HepG2 (cell line): ENCODE measurements around the gene COBLL1. TPM values are rescaled to one million over a fixed set of nuclear protein-coding genes. Genes with fewer than 3 reads are reported as not detected.

Source experiments
- JUNB ChIP-seq: sonication (generic); formaldehyde crosslinking; IDR thresholded peaks from 2 replicates; pipeline ENCODE4 v1.8.0; 2022; ENCODE audit warnings: missing genetic modification reagents, mild to moderate bottlenecking, borderline replicate concordance
- MAFF ChIP-seq: IDR thresholded peaks from 2 replicates; pipeline ENCODE4 v1.6.1; 2011; ENCODE audit warnings: low read depth, low read length, improper control_type of control experiment
- MED8 ChIP-seq: sonication (generic); formaldehyde crosslinking; IDR thresholded peaks from 2 replicates; pipeline ENCODE4 v1.8.1; 2023; ENCODE audit warnings: mild to moderate bottlenecking, missing genetic modification reagents; ENCODE audit not compliant: insufficient replicate concordance
- ZNF567 ChIP-seq: sonication (generic); formaldehyde crosslinking; IDR thresholded peaks from 2 replicates; pipeline ENCODE4 v1.8.1; 2023; ENCODE audit warnings: mild to moderate bottlenecking, missing genetic modification reagents, borderline replicate concordance
- polyA plus RNA-seq, 8 experiments: library from polyadenylated mRNA; depleted of rRNA in 3 of 8; stranded (reverse) in 7 of 8; unstranded in 1 of 8; fragments of >200 nt; fragmentation: Illumina TruSeq in 4 of 8; extraction: Trizol in 4 of 8; gene quantifications; 2 replicates each; pipeline versions ENCODE4 v1.2.1 to v1.2.3, GENCODE V29; 2011 to 2016; ENCODE audit warnings: low read depth in 4 of 8, missing spikeins in 1 of 8, mixed read lengths in 1 of 8; ENCODE audit not compliant: insufficient read depth in 1 of 8
- total RNA-seq, 5 experiments: library from RNA; depleted of rRNA; stranded (reverse); fragments of >200 nt; fragmentation: Illumina TruSeq; extraction: Trizol; gene quantifications; 2 replicates each; pipeline ENCODE4 v1.2.3, GENCODE V29; 2016; ENCODE audit warnings: low read depth in 1 of 5
- TF ChIP-seq, protein P1 (sequence below): IDR thresholded peaks from 2 replicates; pipeline ENCODE4 v1.4.0; 2020; ENCODE audit warnings: mild to moderate bottlenecking, missing genetic modification reagents
- TF ChIP-seq, protein P2 (sequence below): sonication (generic); formaldehyde crosslinking; IDR thresholded peaks from 2 replicates; pipeline ENCODE4 v1.5.0; 2020; ENCODE audit warnings: missing genetic modification reagents
- TF ChIP-seq, protein P3 (sequence below): sonication (generic); formaldehyde crosslinking; IDR thresholded peaks from 2 replicates; pipeline ENCODE4 v1.5.0; 2020; ENCODE audit warnings: missing genetic modification reagents, mild to moderate bottlenecking, borderline replicate concordance
- TF ChIP-seq, protein P4 (sequence below): sonication (generic); formaldehyde crosslinking; IDR thresholded peaks from 2 replicates; pipeline ENCODE4 v1.5.1; 2020; ENCODE audit warnings: mild to moderate bottlenecking, missing genetic modification reagents, borderline replicate concordance
- TF ChIP-seq, protein P5 (sequence below): sonication (generic); formaldehyde crosslinking; IDR thresholded peaks from 2 replicates; pipeline ENCODE4 v1.4.0; 2020; ENCODE audit warnings: missing genetic modification reagents
- TF ChIP-seq, protein P6 (sequence below): sonication (generic); formaldehyde crosslinking; IDR thresholded peaks from 2 replicates; pipeline ENCODE4 v1.5.0; 2020; ENCODE audit warnings: mild to moderate bottlenecking, missing genetic modification reagents

COBLL1 gene
- total and polyA plus RNA-seq, 2 of the 13 experiments (the other 11 are each of a cell fraction or from before 2014, with no cell fraction given), result 32.6 to 86.8 TPM

DNA sequence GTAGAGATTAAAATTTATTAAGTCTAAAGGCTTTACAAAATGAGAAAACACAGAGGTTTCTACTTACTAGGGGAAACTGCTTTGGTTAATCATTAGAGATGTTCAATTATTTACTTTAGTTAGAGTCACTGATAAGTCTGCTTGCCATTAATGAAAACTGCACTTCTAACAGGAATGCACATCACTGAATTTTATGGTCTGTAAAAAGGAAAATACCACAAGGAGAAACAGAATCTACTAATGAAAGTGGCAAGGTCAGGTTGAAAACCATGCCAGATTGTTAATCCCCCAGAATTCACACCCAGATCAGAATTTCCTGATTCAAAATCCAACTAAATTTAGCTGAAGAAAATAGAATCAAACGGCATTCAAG, 129.9 kb downstream of the COBLL1 start (continued):
- TF ChIP-seq, protein P1, sequence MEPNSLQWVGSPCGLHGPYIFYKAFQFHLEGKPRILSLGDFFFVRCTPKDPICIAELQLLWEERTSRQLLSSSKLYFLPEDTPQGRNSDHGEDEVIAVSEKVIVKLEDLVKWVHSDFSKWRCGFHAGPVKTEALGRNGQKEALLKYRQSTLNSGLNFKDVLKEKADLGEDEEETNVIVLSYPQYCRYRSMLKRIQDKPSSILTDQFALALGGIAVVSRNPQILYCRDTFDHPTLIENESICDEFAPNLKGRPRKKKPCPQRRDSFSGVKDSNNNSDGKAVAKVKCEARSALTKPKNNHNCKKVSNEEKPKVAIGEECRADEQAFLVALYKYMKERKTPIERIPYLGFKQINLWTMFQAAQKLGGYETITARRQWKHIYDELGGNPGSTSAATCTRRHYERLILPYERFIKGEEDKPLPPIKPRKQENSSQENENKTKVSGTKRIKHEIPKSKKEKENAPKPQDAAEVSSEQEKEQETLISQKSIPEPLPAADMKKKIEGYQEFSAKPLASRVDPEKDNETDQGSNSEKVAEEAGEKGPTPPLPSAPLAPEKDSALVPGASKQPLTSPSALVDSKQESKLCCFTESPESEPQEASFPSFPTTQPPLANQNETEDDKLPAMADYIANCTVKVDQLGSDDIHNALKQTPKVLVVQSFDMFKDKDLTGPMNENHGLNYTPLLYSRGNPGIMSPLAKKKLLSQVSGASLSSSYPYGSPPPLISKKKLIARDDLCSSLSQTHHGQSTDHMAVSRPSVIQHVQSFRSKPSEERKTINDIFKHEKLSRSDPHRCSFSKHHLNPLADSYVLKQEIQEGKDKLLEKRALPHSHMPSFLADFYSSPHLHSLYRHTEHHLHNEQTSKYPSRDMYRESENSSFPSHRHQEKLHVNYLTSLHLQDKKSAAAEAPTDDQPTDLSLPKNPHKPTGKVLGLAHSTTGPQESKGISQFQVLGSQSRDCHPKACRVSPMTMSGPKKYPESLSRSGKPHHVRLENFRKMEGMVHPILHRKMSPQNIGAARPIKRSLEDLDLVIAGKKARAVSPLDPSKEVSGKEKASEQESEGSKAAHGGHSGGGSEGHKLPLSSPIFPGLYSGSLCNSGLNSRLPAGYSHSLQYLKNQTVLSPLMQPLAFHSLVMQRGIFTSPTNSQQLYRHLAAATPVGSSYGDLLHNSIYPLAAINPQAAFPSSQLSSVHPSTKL (CRISPR knock-in tag), result peak; percentile 80
- TF ChIP-seq, protein P2, sequence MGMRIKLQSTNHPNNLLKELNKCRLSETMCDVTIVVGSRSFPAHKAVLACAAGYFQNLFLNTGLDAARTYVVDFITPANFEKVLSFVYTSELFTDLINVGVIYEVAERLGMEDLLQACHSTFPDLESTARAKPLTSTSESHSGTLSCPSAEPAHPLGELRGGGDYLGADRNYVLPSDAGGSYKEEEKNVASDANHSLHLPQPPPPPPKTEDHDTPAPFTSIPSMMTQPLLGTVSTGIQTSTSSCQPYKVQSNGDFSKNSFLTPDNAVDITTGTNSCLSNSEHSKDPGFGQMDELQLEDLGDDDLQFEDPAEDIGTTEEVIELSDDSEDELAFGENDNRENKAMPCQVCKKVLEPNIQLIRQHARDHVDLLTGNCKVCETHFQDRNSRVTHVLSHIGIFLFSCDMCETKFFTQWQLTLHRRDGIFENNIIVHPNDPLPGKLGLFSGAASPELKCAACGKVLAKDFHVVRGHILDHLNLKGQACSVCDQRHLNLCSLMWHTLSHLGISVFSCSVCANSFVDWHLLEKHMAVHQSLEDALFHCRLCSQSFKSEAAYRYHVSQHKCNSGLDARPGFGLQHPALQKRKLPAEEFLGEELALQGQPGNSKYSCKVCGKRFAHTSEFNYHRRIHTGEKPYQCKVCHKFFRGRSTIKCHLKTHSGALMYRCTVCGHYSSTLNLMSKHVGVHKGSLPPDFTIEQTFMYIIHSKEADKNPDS (CRISPR knock-in tag), result no peak
- no peak for TF ChIP-seq MED8 (CRISPR knock-in tag)
- TF ChIP-seq, protein P3, sequence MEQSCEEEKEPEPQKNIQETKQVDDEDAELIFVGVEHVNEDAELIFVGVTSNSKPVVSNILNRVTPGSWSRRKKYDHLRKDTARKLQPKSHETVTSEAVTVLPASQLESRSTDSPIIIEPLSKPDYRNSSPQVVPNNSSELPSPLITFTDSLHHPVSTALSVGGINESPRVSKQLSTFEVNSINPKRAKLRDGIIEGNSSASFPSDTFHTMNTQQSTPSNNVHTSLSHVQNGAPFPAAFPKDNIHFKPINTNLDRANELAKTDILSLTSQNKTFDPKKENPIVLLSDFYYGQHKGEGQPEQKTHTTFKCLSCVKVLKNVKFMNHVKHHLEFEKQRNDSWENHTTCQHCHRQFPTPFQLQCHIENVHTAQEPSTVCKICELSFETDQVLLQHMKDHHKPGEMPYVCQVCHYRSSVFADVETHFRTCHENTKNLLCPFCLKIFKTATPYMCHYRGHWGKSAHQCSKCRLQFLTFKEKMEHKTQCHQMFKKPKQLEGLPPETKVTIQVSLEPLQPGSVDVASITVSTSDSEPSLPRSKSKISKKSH (CRISPR knock-in tag), result no peak
- TF ChIP-seq, protein P4, sequence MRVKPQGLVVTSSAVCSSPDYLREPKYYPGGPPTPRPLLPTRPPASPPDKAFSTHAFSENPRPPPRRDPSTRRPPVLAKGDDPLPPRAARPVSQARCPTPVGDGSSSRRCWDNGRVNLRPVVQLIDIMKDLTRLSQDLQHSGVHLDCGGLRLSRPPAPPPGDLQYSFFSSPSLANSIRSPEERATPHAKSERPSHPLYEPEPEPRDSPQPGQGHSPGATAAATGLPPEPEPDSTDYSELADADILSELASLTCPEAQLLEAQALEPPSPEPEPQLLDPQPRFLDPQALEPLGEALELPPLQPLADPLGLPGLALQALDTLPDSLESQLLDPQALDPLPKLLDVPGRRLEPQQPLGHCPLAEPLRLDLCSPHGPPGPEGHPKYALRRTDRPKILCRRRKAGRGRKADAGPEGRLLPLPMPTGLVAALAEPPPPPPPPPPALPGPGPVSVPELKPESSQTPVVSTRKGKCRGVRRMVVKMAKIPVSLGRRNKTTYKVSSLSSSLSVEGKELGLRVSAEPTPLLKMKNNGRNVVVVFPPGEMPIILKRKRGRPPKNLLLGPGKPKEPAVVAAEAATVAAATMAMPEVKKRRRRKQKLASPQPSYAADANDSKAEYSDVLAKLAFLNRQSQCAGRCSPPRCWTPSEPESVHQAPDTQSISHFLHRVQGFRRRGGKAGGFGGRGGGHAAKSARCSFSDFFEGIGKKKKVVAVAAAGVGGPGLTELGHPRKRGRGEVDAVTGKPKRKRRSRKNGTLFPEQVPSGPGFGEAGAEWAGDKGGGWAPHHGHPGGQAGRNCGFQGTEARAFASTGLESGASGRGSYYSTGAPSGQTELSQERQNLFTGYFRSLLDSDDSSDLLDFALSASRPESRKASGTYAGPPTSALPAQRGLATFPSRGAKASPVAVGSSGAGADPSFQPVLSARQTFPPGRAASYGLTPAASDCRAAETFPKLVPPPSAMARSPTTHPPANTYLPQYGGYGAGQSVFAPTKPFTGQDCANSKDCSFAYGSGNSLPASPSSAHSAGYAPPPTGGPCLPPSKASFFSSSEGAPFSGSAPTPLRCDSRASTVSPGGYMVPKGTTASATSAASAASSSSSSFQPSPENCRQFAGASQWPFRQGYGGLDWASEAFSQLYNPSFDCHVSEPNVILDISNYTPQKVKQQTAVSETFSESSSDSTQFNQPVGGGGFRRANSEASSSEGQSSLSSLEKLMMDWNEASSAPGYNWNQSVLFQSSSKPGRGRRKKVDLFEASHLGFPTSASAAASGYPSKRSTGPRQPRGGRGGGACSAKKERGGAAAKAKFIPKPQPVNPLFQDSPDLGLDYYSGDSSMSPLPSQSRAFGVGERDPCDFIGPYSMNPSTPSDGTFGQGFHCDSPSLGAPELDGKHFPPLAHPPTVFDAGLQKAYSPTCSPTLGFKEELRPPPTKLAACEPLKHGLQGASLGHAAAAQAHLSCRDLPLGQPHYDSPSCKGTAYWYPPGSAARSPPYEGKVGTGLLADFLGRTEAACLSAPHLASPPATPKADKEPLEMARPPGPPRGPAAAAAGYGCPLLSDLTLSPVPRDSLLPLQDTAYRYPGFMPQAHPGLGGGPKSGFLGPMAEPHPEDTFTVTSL (CRISPR knock-in tag), result peak; percentile 53; the same call in 1 of the 2 replicates
- TF ChIP-seq, protein P5, sequence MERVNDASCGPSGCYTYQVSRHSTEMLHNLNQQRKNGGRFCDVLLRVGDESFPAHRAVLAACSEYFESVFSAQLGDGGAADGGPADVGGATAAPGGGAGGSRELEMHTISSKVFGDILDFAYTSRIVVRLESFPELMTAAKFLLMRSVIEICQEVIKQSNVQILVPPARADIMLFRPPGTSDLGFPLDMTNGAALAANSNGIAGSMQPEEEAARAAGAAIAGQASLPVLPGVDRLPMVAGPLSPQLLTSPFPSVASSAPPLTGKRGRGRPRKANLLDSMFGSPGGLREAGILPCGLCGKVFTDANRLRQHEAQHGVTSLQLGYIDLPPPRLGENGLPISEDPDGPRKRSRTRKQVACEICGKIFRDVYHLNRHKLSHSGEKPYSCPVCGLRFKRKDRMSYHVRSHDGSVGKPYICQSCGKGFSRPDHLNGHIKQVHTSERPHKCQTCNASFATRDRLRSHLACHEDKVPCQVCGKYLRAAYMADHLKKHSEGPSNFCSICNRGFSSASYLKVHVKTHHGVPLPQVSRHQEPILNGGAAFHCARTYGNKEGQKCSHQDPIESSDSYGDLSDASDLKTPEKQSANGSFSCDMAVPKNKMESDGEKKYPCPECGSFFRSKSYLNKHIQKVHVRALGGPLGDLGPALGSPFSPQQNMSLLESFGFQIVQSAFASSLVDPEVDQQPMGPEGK (CRISPR knock-in tag), result no peak
- TF ChIP-seq, protein P6, sequence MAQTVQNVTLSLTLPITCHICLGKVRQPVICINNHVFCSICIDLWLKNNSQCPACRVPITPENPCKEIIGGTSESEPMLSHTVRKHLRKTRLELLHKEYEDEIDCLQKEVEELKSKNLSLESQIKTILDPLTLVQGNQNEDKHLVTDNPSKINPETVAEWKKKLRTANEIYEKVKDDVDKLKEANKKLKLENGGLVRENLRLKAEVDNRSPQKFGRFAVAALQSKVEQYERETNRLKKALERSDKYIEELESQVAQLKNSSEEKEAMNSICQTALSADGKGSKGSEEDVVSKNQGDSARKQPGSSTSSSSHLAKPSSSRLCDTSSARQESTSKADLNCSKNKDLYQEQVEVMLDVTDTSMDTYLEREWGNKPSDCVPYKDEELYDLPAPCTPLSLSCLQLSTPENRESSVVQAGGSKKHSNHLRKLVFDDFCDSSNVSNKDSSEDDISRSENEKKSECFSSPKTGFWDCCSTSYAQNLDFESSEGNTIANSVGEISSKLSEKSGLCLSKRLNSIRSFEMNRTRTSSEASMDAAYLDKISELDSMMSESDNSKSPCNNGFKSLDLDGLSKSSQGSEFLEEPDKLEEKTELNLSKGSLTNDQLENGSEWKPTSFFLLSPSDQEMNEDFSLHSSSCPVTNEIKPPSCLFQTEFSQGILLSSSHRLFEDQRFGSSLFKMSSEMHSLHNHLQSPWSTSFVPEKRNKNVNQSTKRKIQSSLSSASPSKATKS (CRISPR knock-in tag), result no peak
- TF ChIP-seq JUNB, result no peak
- no peak; the same call in 1 of the 2 replicates for TF ChIP-seq MAFF
- TF ChIP-seq ZNF567 (CRISPR knock-in tag), result no peak
